WERI-Rb-1 (cell line): ENCODE data around the gene GATA6.

ENCODE experiments used
- DNase-seq: peaks from one replicate; pipeline ENCODE4 v3.0.0-alpha.2; 2020
- H3K27ac ChIP-seq: fragments of 250-450 bp; sonication (Bioruptor Pico); 2 replicates; pipeline ENCODE4 v1.5.1; 2020; ENCODE audit warnings: mild to moderate bottlenecking, moderate library complexity
- H3K27me3 ChIP-seq: fragments of 250-450 bp; sonication (Bioruptor Pico); 2 replicates; pipeline ENCODE4 v1.5.1; 2021; ENCODE audit warnings: mild to moderate bottlenecking, low read depth, moderate library complexity; ENCODE audit not compliant: insufficient read depth, severe bottlenecking
- H3K36me3 ChIP-seq: fragments of 250-450 bp; sonication (Bioruptor Pico); 2 replicates; pipeline ENCODE4 v1.5.1; 2020; ENCODE audit warnings: mild to moderate bottlenecking, moderate library complexity
- H3K4me3 ChIP-seq: 2 replicates; pipeline ENCODE4 v1.5.1; 2011; ENCODE audit warnings: low read depth, mild to moderate bottlenecking, control low read depth, low read length
- H3K9me3 ChIP-seq: fragments of 250-450 bp; sonication (Bioruptor Pico); 2 replicates; pipeline ENCODE4 v1.5.1; 2021; ENCODE audit warnings: mild to moderate bottlenecking, moderate library complexity; ENCODE audit not compliant: severe bottlenecking
- CTCF ChIP-seq: IDR thresholded peaks from 2 replicates; pipeline ENCODE4 v1.5.1; 2011; ENCODE audit warnings: low read depth, mild to moderate bottlenecking, control low read depth, inconsistent platforms, low read length

Gene GATA6

DNA sequence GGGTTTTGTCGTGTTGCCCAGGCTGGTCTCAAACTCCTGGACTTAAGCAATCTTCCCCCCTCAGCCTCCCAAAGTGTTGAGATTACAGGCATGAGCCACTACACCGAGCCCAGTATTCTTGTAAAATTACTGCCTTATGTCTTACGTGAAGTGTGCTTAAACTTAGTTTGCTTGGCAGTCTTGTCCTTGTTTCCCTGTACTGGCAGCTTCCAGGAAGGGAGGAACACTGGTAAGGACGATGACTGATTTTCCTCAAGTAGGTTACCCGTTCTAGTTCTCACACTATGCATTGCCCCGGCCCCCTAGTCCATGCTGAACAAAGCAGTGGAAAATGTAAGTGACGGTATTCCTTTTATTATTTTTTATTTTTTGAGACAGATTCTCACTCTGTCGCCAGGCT lies 19.7 kb upstream of the GATA6 start:
- no peak for TF ChIP-seq CTCF
- Histone ChIP-seq H3K36me3 (no peaks in the 10 kb centered on the region), H3K9me3 (no peaks in the 10 kb centered on the region), H3K4me3 (no peak overlapping the region), H3K27me3 (peaks cover 72% of the 10 kb centered on the region), H3K27ac (no peak overlapping the region)
- no peak for DNase-seq

DNA sequence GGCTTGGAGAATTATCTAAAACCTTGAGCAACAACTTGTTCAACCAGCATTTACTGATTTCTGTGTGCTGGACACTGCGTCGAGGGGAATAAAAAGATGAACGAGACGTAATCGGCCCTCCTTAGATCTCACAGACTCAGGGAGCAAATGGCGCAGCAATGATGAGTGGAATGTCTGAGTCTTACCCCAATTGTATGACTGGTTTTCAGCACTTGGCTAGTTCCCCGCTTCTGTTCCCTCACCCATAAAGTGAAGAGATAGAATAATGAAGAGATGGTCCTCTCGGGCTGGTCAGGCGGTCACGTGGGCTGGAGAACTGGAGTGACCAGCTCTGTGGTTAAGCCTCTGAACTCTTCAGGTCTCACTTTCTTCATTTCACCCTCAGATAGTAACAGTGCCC lies 17.3 kb upstream of the GATA6 start:
- no peak overlapping the region for H3K4me3 ChIP-seq
- H3K27ac ChIP-seq: no peak overlapping the region
- no peaks in the 10 kb centered on the region for H3K36me3 ChIP-seq
- H3K9me3 ChIP-seq: no peaks in the 10 kb centered on the region
- DNase-seq: no peak
- H3K27me3 ChIP-seq: peaks cover 74% of the 10 kb centered on the region
- TF ChIP-seq CTCF: no peak

- Histone ChIP-seq H3K4me3 (no peak overlapping the region), H3K27ac (no peak overlapping the region), H3K9me3 (no peaks in the 10 kb centered on the region), H3K27me3 (peaks cover 71% of the 10 kb centered on the region), H3K36me3 (no peaks in the 10 kb centered on the region)
- DNase-seq: no peak
- no peak for TF ChIP-seq CTCF
Observed at GRCh38 chr18:22153428-22153827, 16.0 kb upstream of the GATA6 start.

DNA sequence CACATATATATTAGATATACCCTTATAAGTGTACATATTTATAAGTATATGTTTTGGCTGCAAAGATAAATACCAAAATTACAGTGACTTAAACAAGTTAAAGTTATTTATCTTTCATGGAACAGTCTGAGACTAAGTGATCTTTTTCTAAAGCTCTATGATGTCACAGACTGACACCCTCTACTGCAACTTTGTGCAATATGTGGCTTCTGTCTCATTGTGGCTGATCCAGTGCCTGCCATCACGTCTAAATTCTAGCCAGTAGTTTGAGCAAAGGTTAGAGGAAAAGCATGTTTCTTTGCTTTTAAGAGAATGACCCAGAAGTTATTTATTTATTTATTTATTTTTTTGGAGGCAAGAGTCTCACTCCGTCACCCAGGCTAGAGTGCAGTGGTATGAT lies 13.8 kb upstream of the GATA6 start:
- H3K9me3 ChIP-seq: no peaks in the 10 kb centered on the region
- H3K4me3 ChIP-seq: no peak overlapping the region

DNA sequence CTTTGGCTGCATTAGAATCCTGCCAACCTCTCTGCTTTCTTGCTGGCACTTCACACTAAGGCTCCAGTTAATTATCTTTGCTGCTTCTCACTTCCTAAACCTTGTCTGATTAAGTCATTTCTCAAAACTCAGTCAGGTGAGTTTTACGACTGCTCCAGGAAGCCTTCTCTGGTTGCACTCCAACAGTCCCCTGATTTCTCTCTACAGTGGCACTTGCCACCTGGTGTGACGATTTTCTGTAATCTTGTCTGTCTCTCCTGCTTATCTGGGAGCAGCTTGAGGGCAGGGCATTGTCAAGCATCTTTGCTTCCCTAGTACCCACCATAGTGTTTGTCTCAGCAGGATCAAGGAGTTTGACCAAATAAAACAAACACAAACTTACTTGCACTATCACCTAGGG lies 10.4 kb upstream of the GATA6 start:
- no peak for TF ChIP-seq CTCF
- Histone ChIP-seq H3K27ac (no peak overlapping the region), H3K36me3 (no peaks in the 10 kb centered on the region), H3K27me3 (peaks cover 89% of the 10 kb centered on the region), H3K4me3 (no peak overlapping the region), H3K9me3 (no peaks in the 10 kb centered on the region)
- no peak for DNase-seq

More for the DNA sequence above, 13.8 kb upstream of the GATA6 start:
- H3K27me3 ChIP-seq: peaks cover 72% of the 10 kb centered on the region
- TF ChIP-seq CTCF: no peak
- H3K27ac ChIP-seq: no peak overlapping the region
- H3K36me3 ChIP-seq: no peaks in the 10 kb centered on the region
- no peak for DNase-seq

- DNase-seq: no peak
- Histone ChIP-seq H3K4me3 (no peak overlapping the region), H3K27ac (no peak overlapping the region), H3K36me3 (no peaks in the 10 kb centered on the region), H3K9me3 (peaks cover 7% of the 10 kb centered on the region), H3K27me3 (peaks cover 86% of the 10 kb centered on the region)
- no peak for TF ChIP-seq CTCF
Observed at GRCh38 chr18:22161090-22161489, 8.3 kb upstream of the GATA6 start.
